Measurements from ENCODE around the gene SLCO1A2.

SLCO1A2 gene

GRCh38 chr12:21353487-21353886 lies 18.8 kb upstream of the SLCO1A2 start:
- Histone ChIP-seq H3K27me3 (ENCODE audit: control insufficient read depth, insufficient read depth, low read length, poor library complexity, severe bottlenecking) (no peaks in the 10 kb centered on the region), H3K9me3 (ENCODE audit: control insufficient read depth, low read length) (no peaks in the 10 kb centered on the region), H3K4me3 (ENCODE audit: insufficient read depth, low read depth, low read length) (no peak overlapping the region), H3K27ac (ENCODE audit: insufficient read depth, low read depth, low read length, poor library complexity, severe bottlenecking) (no peak overlapping the region), H3K36me3 (ENCODE audit: control insufficient read depth, insufficient read depth, low read length) (no peaks in the 10 kb centered on the region), H3K4me1 (ENCODE audit: control insufficient read depth, insufficient read depth, low read length) (no peaks in the 10 kb centered on the region)
- 93% methylated on average over 1 of the region's 1 CpG for WGBS, 2 experiments

GRCh38 chr12:21350975-21351374 lies 16.3 kb upstream of the SLCO1A2 start:
- no peaks in the 10 kb centered on the region for H3K36me3 ChIP-seq (ENCODE audit: control insufficient read depth, insufficient read depth, low read length)
- H3K9me3 ChIP-seq (ENCODE audit: control insufficient read depth, low read length) = no peaks in the 10 kb centered on the region
- H3K4me1 ChIP-seq (ENCODE audit: control insufficient read depth, insufficient read depth, low read length) = no peaks in the 10 kb centered on the region
- WGBS, 2 experiments = 96 to 100% methylated on average over 1 of the region's 1 CpG
- no peak overlapping the region for H3K27ac ChIP-seq (ENCODE audit: insufficient read depth, low read depth, low read length, poor library complexity, severe bottlenecking)
- H3K27me3 ChIP-seq (ENCODE audit: control insufficient read depth, insufficient read depth, low read length, poor library complexity, severe bottlenecking) = no peaks in the 10 kb centered on the region
- H3K4me3 ChIP-seq (ENCODE audit: insufficient read depth, low read depth, low read length) = no peak overlapping the region

GRCh38 chr12:21346542-21347205 lies 12.0 kb upstream of the SLCO1A2 start:
- H3K4me3 ChIP-seq (ENCODE audit: insufficient read depth, low read depth, low read length) = no peak overlapping the region
- no peaks in the 10 kb centered on the region for H3K36me3 ChIP-seq (ENCODE audit: control insufficient read depth, insufficient read depth, low read length)
- no peaks in the 10 kb centered on the region for H3K4me1 ChIP-seq (ENCODE audit: control insufficient read depth, insufficient read depth, low read length)
- no peak overlapping the region for H3K27ac ChIP-seq (ENCODE audit: insufficient read depth, low read depth, low read length, poor library complexity, severe bottlenecking)
- H3K27me3 ChIP-seq (ENCODE audit: control insufficient read depth, insufficient read depth, low read length, poor library complexity, severe bottlenecking) = no peaks in the 10 kb centered on the region
- H3K9me3 ChIP-seq (ENCODE audit: control insufficient read depth, low read length) = no peaks in the 10 kb centered on the region
- WGBS, 2 experiments = no CpG with 5 or more reads among the region's 1 CpG

- no peaks in the 10 kb centered on the region for H3K27me3 ChIP-seq (ENCODE audit: control insufficient read depth, insufficient read depth, low read length, poor library complexity, severe bottlenecking)
- H3K9me3 ChIP-seq (ENCODE audit: control insufficient read depth, low read length) = no peaks in the 10 kb centered on the region
- H3K4me3 ChIP-seq (ENCODE audit: insufficient read depth, low read depth, low read length) = no peak overlapping the region
- H3K4me1 ChIP-seq (ENCODE audit: control insufficient read depth, insufficient read depth, low read length) = no peaks in the 10 kb centered on the region
- no peak overlapping the region for H3K27ac ChIP-seq (ENCODE audit: insufficient read depth, low read depth, low read length, poor library complexity, severe bottlenecking)
- no peaks in the 10 kb centered on the region for H3K36me3 ChIP-seq (ENCODE audit: control insufficient read depth, insufficient read depth, low read length)
Observed at GRCh38 chr12:21343636-21344035, 8.9 kb upstream of the SLCO1A2 start.

- Histone ChIP-seq H3K36me3 (ENCODE audit: control insufficient read depth, insufficient read depth, low read length) (no peaks in the 10 kb centered on the region), H3K4me1 (ENCODE audit: control insufficient read depth, insufficient read depth, low read length) (no peaks in the 10 kb centered on the region), H3K27ac (ENCODE audit: insufficient read depth, low read depth, low read length, poor library complexity, severe bottlenecking) (no peak overlapping the region), H3K4me3 (ENCODE audit: insufficient read depth, low read depth, low read length) (no peak overlapping the region), H3K9me3 (ENCODE audit: control insufficient read depth, low read length) (no peaks in the 10 kb centered on the region), H3K27me3 (ENCODE audit: control insufficient read depth, insufficient read depth, low read length, poor library complexity, severe bottlenecking) (no peaks in the 10 kb centered on the region)
- WGBS, 2 experiments = 87 to 98% methylated on average over 4 of the region's 4 CpGs
Observed at GRCh38 chr12:21341769-21342168, 7.1 kb upstream of the SLCO1A2 start.

- Histone ChIP-seq H3K27me3 (ENCODE audit: control insufficient read depth, insufficient read depth, low read length, poor library complexity, severe bottlenecking) (no peaks in the 10 kb centered on the region), H3K27ac (ENCODE audit: insufficient read depth, low read depth, low read length, poor library complexity, severe bottlenecking) (no peak overlapping the region), H3K4me1 (ENCODE audit: control insufficient read depth, insufficient read depth, low read length) (no peaks in the 10 kb centered on the region), H3K36me3 (ENCODE audit: control insufficient read depth, insufficient read depth, low read length) (no peaks in the 10 kb centered on the region), H3K9me3 (ENCODE audit: control insufficient read depth, low read length) (no peaks in the 10 kb centered on the region), H3K4me3 (ENCODE audit: insufficient read depth, low read depth, low read length) (no peak overlapping the region)
- WGBS, 2 experiments = 77 to 88% methylated on average over 3 to 6 of the region's 6 CpGs
Observed at GRCh38 chr12:21340403-21340802, 5.7 kb upstream of the SLCO1A2 start.

- H3K4me3 ChIP-seq (ENCODE audit: insufficient read depth, low read depth, low read length) = no peak overlapping the region
Observed at GRCh38 chr12:21339921-21340320, 5.2 kb upstream of the SLCO1A2 start.

GRCh38 chr12:21337959-21338744 lies 3.4 kb upstream of the SLCO1A2 start:
- no peaks in the 10 kb centered on the region for H3K27me3 ChIP-seq (ENCODE audit: control insufficient read depth, insufficient read depth, low read length, poor library complexity, severe bottlenecking)
- WGBS, 2 experiments = 94 to 95% methylated on average over 6 of the region's 6 CpGs
- no peak overlapping the region for H3K4me3 ChIP-seq (ENCODE audit: insufficient read depth, low read depth, low read length)
- H3K36me3 ChIP-seq (ENCODE audit: control insufficient read depth, insufficient read depth, low read length) = no peaks in the 10 kb centered on the region
- no peak overlapping the region for H3K27ac ChIP-seq (ENCODE audit: insufficient read depth, low read depth, low read length, poor library complexity, severe bottlenecking)
- no peaks in the 10 kb centered on the region for H3K9me3 ChIP-seq (ENCODE audit: control insufficient read depth, low read length)
- H3K4me1 ChIP-seq (ENCODE audit: control insufficient read depth, insufficient read depth, low read length) = no peaks in the 10 kb centered on the region

More at GRCh38 chr12:21339921-21340320, 5.2 kb upstream of the SLCO1A2 start:
- Histone ChIP-seq H3K27ac (ENCODE audit: insufficient read depth, low read depth, low read length, poor library complexity, severe bottlenecking) (no peak overlapping the region), H3K4me1 (ENCODE audit: control insufficient read depth, insufficient read depth, low read length) (no peaks in the 10 kb centered on the region), H3K27me3 (ENCODE audit: control insufficient read depth, insufficient read depth, low read length, poor library complexity, severe bottlenecking) (no peaks in the 10 kb centered on the region), H3K36me3 (ENCODE audit: control insufficient read depth, insufficient read depth, low read length) (no peaks in the 10 kb centered on the region), H3K9me3 (ENCODE audit: control insufficient read depth, low read length) (no peaks in the 10 kb centered on the region)
- WGBS, 2 experiments = 100% methylated on average over 1 of the region's 1 CpG

GRCh38 chr12:21337453-21337852 lies 2.7 kb upstream of the SLCO1A2 start:
- Histone ChIP-seq H3K4me3 (ENCODE audit: insufficient read depth, low read depth, low read length) (no peak overlapping the region), H3K36me3 (ENCODE audit: control insufficient read depth, insufficient read depth, low read length) (no peaks in the 10 kb centered on the region), H3K4me1 (ENCODE audit: control insufficient read depth, insufficient read depth, low read length) (no peaks in the 10 kb centered on the region), H3K27ac (ENCODE audit: insufficient read depth, low read depth, low read length, poor library complexity, severe bottlenecking) (no peak overlapping the region), H3K27me3 (ENCODE audit: control insufficient read depth, insufficient read depth, low read length, poor library complexity, severe bottlenecking) (no peaks in the 10 kb centered on the region), H3K9me3 (ENCODE audit: control insufficient read depth, low read length) (no peaks in the 10 kb centered on the region)

GRCh38 chr12:21336656-21337055 lies 1.9 kb upstream of the SLCO1A2 start:
- Histone ChIP-seq H3K27me3 (ENCODE audit: control insufficient read depth, insufficient read depth, low read length, poor library complexity, severe bottlenecking) (no peaks in the 10 kb centered on the region), H3K4me1 (ENCODE audit: control insufficient read depth, insufficient read depth, low read length) (no peaks in the 10 kb centered on the region), H3K4me3 (ENCODE audit: insufficient read depth, low read depth, low read length) (no peak overlapping the region), H3K9me3 (ENCODE audit: control insufficient read depth, low read length) (no peaks in the 10 kb centered on the region), H3K36me3 (ENCODE audit: control insufficient read depth, insufficient read depth, low read length) (no peaks in the 10 kb centered on the region), H3K27ac (ENCODE audit: insufficient read depth, low read depth, low read length, poor library complexity, severe bottlenecking) (no peak overlapping the region)
- 94 to 98% methylated on average over 4 to 5 of the region's 5 CpGs for WGBS, 2 experiments

Measured in ectodermal cell (in vitro differentiated cells).